ENCODE data around the gene PURB. TPM values are rescaled to one million over a fixed set of nuclear protein-coding genes. Genes with fewer than 3 reads are reported as not detected.
A peak's percentile ranks its signal among the peaks of the same experiment; 100 is the strongest.

PURB gene
- total RNA-seq, 1 donor from 2014 or later = 32.9 TPM

DNA sequence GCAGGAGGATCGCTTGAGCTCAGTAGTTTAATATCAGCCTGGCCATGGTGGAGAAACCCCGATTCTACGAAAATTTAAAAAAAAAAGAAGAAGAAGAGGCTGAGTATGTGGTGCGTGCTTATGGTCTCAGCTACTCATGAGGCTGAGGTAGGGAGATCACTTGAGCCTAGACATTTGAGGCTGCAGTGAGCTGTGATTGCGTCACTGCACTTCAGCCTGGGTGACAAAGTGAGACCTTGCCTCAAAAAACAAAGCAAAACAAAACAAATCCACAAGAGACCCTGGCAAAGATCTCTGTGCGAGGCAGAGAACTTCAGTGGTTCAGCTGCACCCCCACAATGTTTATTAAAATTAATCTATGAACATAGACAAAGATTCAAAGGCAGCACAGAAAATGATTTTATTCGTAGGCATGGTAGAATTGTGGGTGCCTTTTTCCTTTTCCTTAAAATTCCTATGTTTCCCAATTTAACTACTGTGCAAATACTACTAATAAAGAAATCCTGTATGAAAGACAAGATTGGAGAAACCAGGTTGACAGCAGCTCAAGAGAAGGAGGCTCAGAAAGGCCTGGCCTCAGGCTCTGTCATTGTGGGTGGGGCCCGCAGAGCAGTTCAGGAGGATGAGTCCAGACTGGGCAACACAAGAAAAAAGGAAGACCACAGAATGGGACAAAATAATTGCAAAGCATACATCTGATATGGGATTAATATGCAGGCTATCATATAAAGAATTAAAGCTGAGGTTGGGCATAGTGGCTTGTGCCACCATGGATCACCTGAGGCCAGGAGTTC, 24.5 kb upstream of the PURB start:
- no peak overlapping the region for H3K27ac Mint-ChIP-seq

GRCh38 chr7:44906965-44907364, 21.6 kb upstream of the PURB start:
- intact Hi-C loops (cut with micrococcal nuclease) = no loop called here
- Mint-ChIP-seq H3K4me1 (ENCODE audit: low read depth) (no peaks in the 10 kb centered on the region), H3K4me3 (ENCODE audit: low read depth) (no peak overlapping the region), H3K36me3 (ENCODE audit: low read depth) (no peaks in the 10 kb centered on the region), H3K27me3 (ENCODE audit: low read depth) (no peaks in the 10 kb centered on the region), H3K27ac (no peak overlapping the region), H3K9me3 (no peaks in the 10 kb centered on the region)
- no peak for DNase-seq (ENCODE audit: low spot score)

More for the DNA sequence above, 24.5 kb upstream of the PURB start:
- intact Hi-C loops (cut with micrococcal nuclease) = no loop called here
- H3K36me3 Mint-ChIP-seq (ENCODE audit: low read depth) = no peaks in the 10 kb centered on the region
- no peak overlapping the region for H3K4me3 Mint-ChIP-seq (ENCODE audit: low read depth)
- H3K9me3 Mint-ChIP-seq = no peaks in the 10 kb centered on the region
- no peaks in the 10 kb centered on the region for H3K27me3 Mint-ChIP-seq (ENCODE audit: low read depth)
- H3K4me1 Mint-ChIP-seq (ENCODE audit: low read depth) = peaks cover 5% of the 10 kb centered on the region
- DNase-seq (ENCODE audit: low spot score) = no peak

DNA sequence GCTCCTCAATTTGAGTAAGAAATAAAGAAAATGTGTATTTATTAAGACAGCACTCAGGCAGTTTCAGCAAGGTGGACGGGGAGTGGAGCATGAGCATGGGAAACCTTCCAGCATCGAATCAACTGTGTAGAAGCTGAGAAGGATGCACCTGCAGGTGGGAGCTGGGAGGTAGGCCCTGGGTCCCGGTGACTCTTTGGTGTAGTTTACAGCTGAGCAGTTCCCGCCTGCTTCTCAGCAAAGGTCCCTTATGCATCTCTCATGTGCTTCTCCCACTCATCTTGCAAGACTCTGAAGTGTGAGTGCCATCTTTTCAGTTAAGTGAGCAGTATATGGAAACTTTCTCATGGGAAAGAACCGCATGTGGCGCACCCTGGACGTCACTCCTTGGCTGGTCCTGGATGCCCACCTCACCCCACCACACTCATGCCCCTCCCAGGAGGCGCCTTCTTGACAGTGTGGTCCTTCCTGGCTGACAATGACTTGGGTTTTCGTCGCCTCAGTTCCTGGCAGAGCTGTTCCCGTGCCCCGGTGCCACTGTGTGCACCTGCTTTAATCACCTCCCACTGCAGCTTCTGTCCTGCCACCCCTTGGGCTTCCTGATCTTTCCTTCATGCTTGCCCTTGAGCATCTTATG, 19.8 kb upstream of the PURB start:
- intact Hi-C loops (cut with micrococcal nuclease) = no loop called here
- no peaks in the 10 kb centered on the region for H3K27me3 Mint-ChIP-seq (ENCODE audit: low read depth)
- no peaks in the 10 kb centered on the region for H3K9me3 Mint-ChIP-seq
- DNase-seq (ENCODE audit: low spot score) = no peak
- no peaks in the 10 kb centered on the region for H3K36me3 Mint-ChIP-seq (ENCODE audit: low read depth)
- no peak overlapping the region for H3K4me3 Mint-ChIP-seq (ENCODE audit: low read depth)
- H3K4me1 Mint-ChIP-seq (ENCODE audit: low read depth) = no peaks in the 10 kb centered on the region
- no peak overlapping the region for H3K27ac Mint-ChIP-seq

- Mint-ChIP-seq H3K36me3 (ENCODE audit: low read depth) (no peaks in the 10 kb centered on the region), H3K4me3 (ENCODE audit: low read depth) (no peak overlapping the region), H3K27ac (no peak overlapping the region), H3K27me3 (ENCODE audit: low read depth) (no peaks in the 10 kb centered on the region), H3K9me3 (no peaks in the 10 kb centered on the region), H3K4me1 (ENCODE audit: low read depth) (peaks cover 9% of the 10 kb centered on the region)
- DNase-seq (ENCODE audit: low spot score) = no peak
- intact Hi-C loops (cut with micrococcal nuclease) = no loop called here
Measured at GRCh38 chr7:44899443-44899842, 14.1 kb upstream of the PURB start.

DNA sequence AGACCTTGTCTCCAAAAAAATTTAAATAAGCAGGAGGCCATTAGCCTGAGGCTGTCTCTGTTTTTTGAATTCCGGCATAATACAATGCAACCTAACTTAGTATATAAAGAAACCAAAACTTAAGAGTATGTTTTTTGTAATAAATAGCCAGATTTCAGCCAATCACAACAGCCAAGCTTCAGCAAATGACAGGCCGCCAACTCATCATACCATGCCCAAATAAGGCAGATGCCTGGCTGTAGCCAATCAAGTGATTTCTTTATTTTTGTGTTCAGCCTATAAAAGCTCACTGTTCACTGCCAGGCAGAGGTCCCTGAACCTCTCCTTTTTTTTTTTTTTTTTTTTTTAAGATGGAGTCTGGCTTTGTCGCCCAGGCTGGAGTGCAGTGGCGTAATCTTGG, 12.7 kb upstream of the PURB start:
- Mint-ChIP-seq H3K27ac (no peak overlapping the region), H3K4me3 (ENCODE audit: low read depth) (no peak overlapping the region), H3K9me3 (no peaks in the 10 kb centered on the region), H3K27me3 (ENCODE audit: low read depth) (no peaks in the 10 kb centered on the region), H3K4me1 (ENCODE audit: low read depth) (peaks cover 9% of the 10 kb centered on the region), H3K36me3 (ENCODE audit: low read depth) (no peaks in the 10 kb centered on the region)
- no peak for DNase-seq (ENCODE audit: low spot score)
- intact Hi-C loops (cut with micrococcal nuclease) = no loop called here

DNA sequence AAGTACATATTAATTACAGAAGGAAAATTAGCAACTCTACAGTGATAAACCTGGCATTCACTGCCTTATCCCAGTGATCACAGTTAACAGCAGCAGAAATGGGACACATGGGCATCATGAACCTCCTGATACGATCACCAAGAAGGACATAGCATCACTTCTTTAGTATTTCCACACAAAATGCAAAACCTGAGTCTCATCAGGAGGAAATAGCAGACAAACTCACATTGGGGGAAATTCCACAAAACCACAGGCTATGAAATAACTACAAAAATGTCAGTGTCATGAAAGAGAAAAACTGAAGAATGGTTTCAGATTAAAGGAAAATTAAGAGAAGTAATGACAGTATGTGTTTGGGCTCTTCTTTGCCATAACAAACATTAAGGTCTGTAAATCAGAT, 12.0 kb upstream of the PURB start:
- Mint-ChIP-seq H3K36me3 (ENCODE audit: low read depth) (no peaks in the 10 kb centered on the region), H3K9me3 (no peaks in the 10 kb centered on the region), H3K4me1 (ENCODE audit: low read depth) (peaks cover 11% of the 10 kb centered on the region), H3K27me3 (ENCODE audit: low read depth) (no peaks in the 10 kb centered on the region), H3K27ac (no peak overlapping the region), H3K4me3 (ENCODE audit: low read depth) (no peak overlapping the region)
- intact Hi-C loops (cut with micrococcal nuclease) = no loop called here
- DNase-seq (ENCODE audit: low spot score) = no peak

- DNase-seq (ENCODE audit: low spot score) = no peak
- no peaks in the 10 kb centered on the region for H3K27me3 Mint-ChIP-seq (ENCODE audit: low read depth)
- H3K4me1 Mint-ChIP-seq (ENCODE audit: low read depth) = peaks cover 25% of the 10 kb centered on the region
- H3K9me3 Mint-ChIP-seq = no peaks in the 10 kb centered on the region
- H3K36me3 Mint-ChIP-seq (ENCODE audit: low read depth) = no peaks in the 10 kb centered on the region
- no peak overlapping the region for H3K27ac Mint-ChIP-seq
- no peak overlapping the region for H3K4me3 Mint-ChIP-seq (ENCODE audit: low read depth)
- intact Hi-C loops (cut with micrococcal nuclease) = no loop called here
Measured at GRCh38 chr7:44894888-44895580, 9.7 kb upstream of the PURB start.

DNA sequence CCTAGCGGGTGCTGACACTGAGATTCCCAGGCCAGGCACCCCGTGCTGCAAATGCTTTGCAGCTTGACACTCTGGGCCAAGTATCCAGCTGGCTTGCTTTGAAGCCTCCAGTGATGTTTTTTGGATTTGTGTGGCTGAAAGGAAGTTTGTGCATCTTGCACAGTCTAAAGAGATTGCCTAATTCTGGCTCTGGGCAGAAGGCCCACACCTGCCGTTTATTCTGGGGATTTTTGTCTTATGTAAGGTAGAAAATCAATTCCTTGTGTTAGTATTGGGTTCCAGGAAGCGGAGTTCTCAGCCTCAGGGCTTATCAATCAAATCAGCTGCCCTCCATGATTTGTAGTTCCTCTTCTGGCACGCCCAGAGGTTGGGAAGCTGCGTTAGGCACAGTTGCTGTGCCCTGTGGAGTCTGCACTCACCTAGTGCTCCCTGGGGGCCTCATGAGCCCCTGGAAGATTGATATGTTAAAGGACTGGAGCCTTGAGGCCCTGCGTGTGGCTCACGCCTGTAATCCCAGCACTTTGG, 8.4 kb upstream of the PURB start:
- no peaks in the 10 kb centered on the region for H3K9me3 Mint-ChIP-seq

DNA sequence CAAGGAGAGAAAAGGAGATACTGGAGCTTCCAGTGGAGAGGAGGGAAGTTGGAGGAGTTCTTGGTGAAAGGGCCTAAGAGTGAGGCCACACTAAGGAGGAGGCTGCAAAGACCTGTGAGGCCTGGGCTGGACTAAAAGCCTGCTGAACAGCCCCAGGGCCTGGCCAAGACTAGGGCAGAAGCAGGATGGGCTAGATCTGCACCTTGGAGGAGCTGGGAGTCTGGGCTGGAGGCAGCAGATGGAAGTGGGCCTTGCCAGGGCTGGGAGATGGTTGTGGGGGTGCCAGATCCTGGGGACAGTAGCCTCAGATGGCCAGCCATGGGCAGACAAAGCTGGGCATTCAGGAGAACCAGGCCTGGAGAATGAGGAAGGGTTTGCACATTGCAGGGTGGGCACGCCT, 6.5 kb upstream of the PURB start:
- Mint-ChIP-seq H3K4me1 (ENCODE audit: low read depth) (peaks cover 23% of the 10 kb centered on the region), H3K27me3 (ENCODE audit: low read depth) (no peaks in the 10 kb centered on the region), H3K9me3 (no peaks in the 10 kb centered on the region), H3K4me3 (ENCODE audit: low read depth) (no peak overlapping the region), H3K36me3 (ENCODE audit: low read depth) (no peaks in the 10 kb centered on the region), H3K27ac (peak overlapping the region; percentile 88)
- intact Hi-C loops (cut with micrococcal nuclease) = no loop called here
- no peak for DNase-seq (ENCODE audit: low spot score)

More for the DNA sequence above, 8.4 kb upstream of the PURB start:
- intact Hi-C loops (cut with micrococcal nuclease) = no loop called here
- no peak overlapping the region for H3K27ac Mint-ChIP-seq
- no peak overlapping the region for H3K4me3 Mint-ChIP-seq (ENCODE audit: low read depth)
- H3K4me1 Mint-ChIP-seq (ENCODE audit: low read depth) = peaks cover 25% of the 10 kb centered on the region
- no peaks in the 10 kb centered on the region for H3K36me3 Mint-ChIP-seq (ENCODE audit: low read depth)
- DNase-seq (ENCODE audit: low spot score) = no peak
- no peaks in the 10 kb centered on the region for H3K27me3 Mint-ChIP-seq (ENCODE audit: low read depth)

DNA sequence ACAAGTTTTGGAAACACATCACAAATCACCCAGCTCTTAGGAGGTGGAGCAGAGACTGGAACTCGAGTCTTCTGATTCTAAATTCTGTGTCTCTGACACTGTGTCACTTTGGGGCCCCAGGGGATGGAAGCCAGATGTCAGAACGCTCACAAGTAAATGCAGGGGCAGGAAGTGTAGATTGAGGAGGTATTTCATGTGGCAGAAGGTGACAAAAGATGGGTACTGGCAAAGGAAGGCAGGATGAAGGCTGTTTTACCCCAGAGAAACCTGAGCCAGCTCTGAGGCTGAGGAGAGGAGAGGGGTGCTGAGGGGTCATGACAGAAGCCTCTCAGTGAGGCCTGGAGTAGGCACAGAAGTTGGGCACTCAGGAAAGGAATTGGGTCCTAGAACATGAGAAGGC, 6.0 kb upstream of the PURB start:
- Mint-ChIP-seq H3K27ac (peak overlapping the region; percentile 88), H3K4me3 (ENCODE audit: low read depth) (peak overlapping the region; percentile 23), H3K4me1 (ENCODE audit: low read depth) (peaks cover 25% of the 10 kb centered on the region), H3K27me3 (ENCODE audit: low read depth) (no peaks in the 10 kb centered on the region), H3K9me3 (no peaks in the 10 kb centered on the region), H3K36me3 (ENCODE audit: low read depth) (no peaks in the 10 kb centered on the region)
- intact Hi-C loops (cut with micrococcal nuclease) = no loop called here
- no peak for DNase-seq (ENCODE audit: low spot score)

GRCh38 chr7:44889086-44889781, 3.9 kb upstream of the PURB start:
- Mint-ChIP-seq H3K4me3 (ENCODE audit: low read depth) (no peak overlapping the region), H3K4me1 (ENCODE audit: low read depth) (peaks cover 31% of the 10 kb centered on the region), H3K9me3 (no peaks in the 10 kb centered on the region), H3K36me3 (ENCODE audit: low read depth) (peaks cover 3% of the 10 kb centered on the region), H3K27me3 (ENCODE audit: low read depth) (no peaks in the 10 kb centered on the region), H3K27ac (no peak overlapping the region)
- no peak for DNase-seq (ENCODE audit: low spot score)
- intact Hi-C loops (cut with micrococcal nuclease) = no loop called here

- DNase-seq (ENCODE audit: low spot score) = no peak
- Mint-ChIP-seq H3K27ac (peak overlapping the region; percentile 99), H3K27me3 (ENCODE audit: low read depth) (no peaks in the 10 kb centered on the region), H3K9me3 (no peaks in the 10 kb centered on the region), H3K4me3 (ENCODE audit: low read depth) (no peak overlapping the region), H3K36me3 (ENCODE audit: low read depth) (peaks cover 23% of the 10 kb centered on the region), H3K4me1 (ENCODE audit: low read depth) (peaks cover 38% of the 10 kb centered on the region)
- intact Hi-C loops (cut with micrococcal nuclease) = no loop called here
Measured at GRCh38 chr7:44887293-44887692, 2.0 kb upstream of the PURB start.
